C4-2B (cell line): ENCODE data around the gene ZCWPW1.

Source experiments
- ZFX ChIP-seq: fragments of 450-650 bp; IDR thresholded peaks from 2 replicates; pipeline ENCODE4 v1.6.1; 2017
- TF ChIP-seq, protein P1 (sequence below): fragments of 450-650 bp; conservative IDR thresholded peaks from 2 replicates; pipeline ENCODE4 v1.5.1; 2017; ENCODE audit warnings: mild to moderate bottlenecking

- TF ChIP-seq, protein P1, sequence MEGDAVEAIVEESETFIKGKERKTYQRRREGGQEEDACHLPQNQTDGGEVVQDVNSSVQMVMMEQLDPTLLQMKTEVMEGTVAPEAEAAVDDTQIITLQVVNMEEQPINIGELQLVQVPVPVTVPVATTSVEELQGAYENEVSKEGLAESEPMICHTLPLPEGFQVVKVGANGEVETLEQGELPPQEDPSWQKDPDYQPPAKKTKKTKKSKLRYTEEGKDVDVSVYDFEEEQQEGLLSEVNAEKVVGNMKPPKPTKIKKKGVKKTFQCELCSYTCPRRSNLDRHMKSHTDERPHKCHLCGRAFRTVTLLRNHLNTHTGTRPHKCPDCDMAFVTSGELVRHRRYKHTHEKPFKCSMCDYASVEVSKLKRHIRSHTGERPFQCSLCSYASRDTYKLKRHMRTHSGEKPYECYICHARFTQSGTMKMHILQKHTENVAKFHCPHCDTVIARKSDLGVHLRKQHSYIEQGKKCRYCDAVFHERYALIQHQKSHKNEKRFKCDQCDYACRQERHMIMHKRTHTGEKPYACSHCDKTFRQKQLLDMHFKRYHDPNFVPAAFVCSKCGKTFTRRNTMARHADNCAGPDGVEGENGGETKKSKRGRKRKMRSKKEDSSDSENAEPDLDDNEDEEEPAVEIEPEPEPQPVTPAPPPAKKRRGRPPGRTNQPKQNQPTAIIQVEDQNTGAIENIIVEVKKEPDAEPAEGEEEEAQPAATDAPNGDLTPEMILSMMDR: no peak
- TF ChIP-seq ZFX: no peak
These were observed 61.3 kb downstream of the ZCWPW1 start for GRCh38 chr7:100367251-100367620.
